Measurements from ENCODE around the gene ESRRB. TPM values are rescaled to one million over a fixed set of nuclear protein-coding genes. Genes with fewer than 3 reads are reported as not detected.

Gene ESRRB
- total and polyA plus RNA-seq, 11 donors, result 4.1 to 16.9 (median 7.9) TPM

GRCh38 chr14:76463105-76463504 is 87.2 kb downstream of the ESRRB start:
- TF ChIP-seq POLR2A (IDR thresholded peaks at IDR 0.05), result no peak
- no peak for ATAC-seq
- no peaks in the 10 kb centered on the region for H3K9me3 ChIP-seq
- no peaks in the 10 kb centered on the region for H3K27me3 ChIP-seq
- no peak overlapping the region for H3K4me3 ChIP-seq
- H3K4me1 ChIP-seq, result no peaks in the 10 kb centered on the region
- no peak overlapping the region for H3K27ac ChIP-seq
- WGBS, 4 donors, result 81 to 87% (median 85%) methylated on average over 4 of the region's 4 CpGs
- no peaks in the 10 kb centered on the region for H3K36me3 ChIP-seq
- no peak for DNase-seq
- intact Hi-C loops (cut with DNase I), result no loop called here

GRCh38 chr14:76464856-76465255 is 88.9 kb downstream of the ESRRB start:
- intact Hi-C loops (cut with DNase I), result no loop called here
- Histone ChIP-seq H3K9me3 (no peaks in the 10 kb centered on the region), H3K4me1 (no peaks in the 10 kb centered on the region), H3K27me3 (no peaks in the 10 kb centered on the region), H3K27ac (no peak overlapping the region), H3K4me3 (no peak overlapping the region), H3K36me3 (no peaks in the 10 kb centered on the region)
- ATAC-seq (no peak), DNase-seq (no peak)
- 62 to 89% (median 83%) methylated on average over 3 to 4 of the region's 4 CpGs for WGBS, 4 donors
- TF ChIP-seq POLR2A (IDR thresholded peaks at IDR 0.05), result no peak
- TF ChIP-seq, protein P1, sequence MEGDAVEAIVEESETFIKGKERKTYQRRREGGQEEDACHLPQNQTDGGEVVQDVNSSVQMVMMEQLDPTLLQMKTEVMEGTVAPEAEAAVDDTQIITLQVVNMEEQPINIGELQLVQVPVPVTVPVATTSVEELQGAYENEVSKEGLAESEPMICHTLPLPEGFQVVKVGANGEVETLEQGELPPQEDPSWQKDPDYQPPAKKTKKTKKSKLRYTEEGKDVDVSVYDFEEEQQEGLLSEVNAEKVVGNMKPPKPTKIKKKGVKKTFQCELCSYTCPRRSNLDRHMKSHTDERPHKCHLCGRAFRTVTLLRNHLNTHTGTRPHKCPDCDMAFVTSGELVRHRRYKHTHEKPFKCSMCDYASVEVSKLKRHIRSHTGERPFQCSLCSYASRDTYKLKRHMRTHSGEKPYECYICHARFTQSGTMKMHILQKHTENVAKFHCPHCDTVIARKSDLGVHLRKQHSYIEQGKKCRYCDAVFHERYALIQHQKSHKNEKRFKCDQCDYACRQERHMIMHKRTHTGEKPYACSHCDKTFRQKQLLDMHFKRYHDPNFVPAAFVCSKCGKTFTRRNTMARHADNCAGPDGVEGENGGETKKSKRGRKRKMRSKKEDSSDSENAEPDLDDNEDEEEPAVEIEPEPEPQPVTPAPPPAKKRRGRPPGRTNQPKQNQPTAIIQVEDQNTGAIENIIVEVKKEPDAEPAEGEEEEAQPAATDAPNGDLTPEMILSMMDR (IDR thresholded peaks at IDR 0.05), result no peak

- WGBS, 4 donors, result 54 to 71% (median 63%) methylated on average over 9 of the region's 9 CpGs
- Histone ChIP-seq H3K4me3 (no peak overlapping the region), H3K27me3 (no peaks in the 10 kb centered on the region), H3K36me3 (no peaks in the 10 kb centered on the region), H3K4me1 (no peaks in the 10 kb centered on the region), H3K27ac (no peak overlapping the region), H3K9me3 (no peaks in the 10 kb centered on the region)
- ATAC-seq, result no peak
- no peak for TF ChIP-seq POLR2A (IDR thresholded peaks at IDR 0.05)
- TF ChIP-seq, protein P1 (IDR thresholded peaks at IDR 0.05), result no peak
- intact Hi-C loops (cut with DNase I), result no loop called here
- DNase-seq, result no peak
Observed at GRCh38 chr14:76465664-76466063, 89.7 kb downstream of the ESRRB start.

- Histone ChIP-seq H3K4me1 (peaks cover 0 to 14% (median 2%) of the 10 kb centered on the region in 12 donors), H3K4me3 (no peak overlapping the region), H3K27ac (no peak overlapping the region), H3K27me3 (no peaks in the 10 kb centered on the region), H3K36me3 (no peaks in the 10 kb centered on the region), H3K9me3 (no peaks in the 10 kb centered on the region)
- intact Hi-C loops (cut with DNase I), result no loop called here
- WGBS, 4 donors, result 67 to 80% (median 71%) methylated on average over 8 of the region's 8 CpGs
- no peak for DNase-seq
- ATAC-seq, result no peak
- TF ChIP-seq POLR2A (IDR thresholded peaks at IDR 0.05), result no peak
- TF ChIP-seq, protein P1 (IDR thresholded peaks at IDR 0.05), result no peak
Observed at GRCh38 chr14:76467711-76468155, 91.8 kb downstream of the ESRRB start.

- Histone ChIP-seq H3K27ac (peak overlapping the region in 1 of 12 donors; percentile 75), H3K27me3 (no peaks in the 10 kb centered on the region), H3K4me3 (no peak overlapping the region), H3K4me1 (peaks cover 0 to 27% (median 15%) of the 10 kb centered on the region in 12 donors), H3K36me3 (no peaks in the 10 kb centered on the region), H3K9me3 (no peaks in the 10 kb centered on the region)
- peak in 2 of 4 donors; percentile 18 to 39 for ATAC-seq
- WGBS, 4 donors, result 60 to 76% (median 71%) methylated on average over 5 of the region's 5 CpGs
- TF ChIP-seq, protein P1 (IDR thresholded peaks at IDR 0.05), result no peak
- no peak for TF ChIP-seq POLR2A (IDR thresholded peaks at IDR 0.05)
- intact Hi-C loops (cut with DNase I), result loop anchor here in 1 of 10 donors (10.0 kb wide), 1 partner anchor 103 kb away; no protein-coding TSS in a partner anchor
- no peak for DNase-seq
Observed at GRCh38 chr14:76472199-76472723, 96.3 kb downstream of the ESRRB start.

Data from heart left ventricle (tissue), 16 donors.